HG02970 (cell line): ENCODE measurements around the gene CDA.

Source experiments
- ATAC-seq: cut with Tn5 transposase; IDR thresholded peaks from one replicate; pipeline ENCODE4 v1.9.1; 2021; ENCODE audit warnings: mild to moderate bottlenecking, moderate library complexity, moderate number of reproducible peaks; ENCODE audit not compliant: unreplicated experiment, low FRiP score

The CDA gene

GRCh38 chr1:20614131-20614579, 25.3 kb downstream of the CDA start:
- no peak for ATAC-seq

- no peak for ATAC-seq
Observed at GRCh38 chr1:20615946-20616846, 27.3 kb downstream of the CDA start.

GRCh38 chr1:20616847-20617487, 28.1 kb downstream of the CDA start:
- no peak for ATAC-seq

DNA sequence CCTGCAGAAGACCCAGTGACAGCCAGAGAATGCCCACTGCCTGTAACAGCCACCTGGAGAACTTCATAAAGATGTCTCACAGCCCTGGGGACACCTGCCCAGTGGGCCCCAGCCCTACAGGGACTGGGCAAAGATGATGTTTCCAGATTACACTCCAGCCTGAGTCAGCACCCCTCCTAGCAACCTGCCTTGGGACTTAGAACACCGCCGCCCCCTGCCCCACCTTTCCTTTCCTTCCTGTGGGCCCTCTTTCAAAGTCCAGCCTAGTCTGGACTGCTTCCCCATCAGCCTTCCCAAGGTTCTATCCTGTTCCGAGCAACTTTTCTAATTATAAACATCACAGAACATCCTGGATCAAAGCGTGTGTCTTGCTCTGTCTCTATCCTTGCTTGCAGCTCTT, 29.7 kb downstream of the CDA start:
- no peak for ATAC-seq

DNA sequence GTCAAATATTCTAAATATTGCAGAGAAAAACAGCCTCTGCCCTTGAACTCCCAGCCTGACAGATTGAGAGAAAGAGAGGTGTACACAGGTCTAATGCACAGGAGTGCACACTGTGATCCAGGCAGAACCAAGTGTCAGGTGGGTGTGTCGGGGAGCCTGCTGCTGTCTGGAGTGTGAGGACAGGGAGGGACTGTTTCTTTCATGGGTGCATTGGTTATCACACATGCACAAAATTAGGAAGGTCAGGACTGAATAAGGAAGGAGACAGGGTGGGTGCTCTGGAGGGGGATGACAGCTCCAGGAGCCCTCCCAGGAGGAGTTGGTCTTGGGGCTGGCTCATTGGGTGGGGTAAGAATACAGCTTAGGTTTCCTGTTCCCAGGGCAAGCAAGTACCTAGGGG, 31.1 kb downstream of the CDA start:
- ATAC-seq = no peak

DNA sequence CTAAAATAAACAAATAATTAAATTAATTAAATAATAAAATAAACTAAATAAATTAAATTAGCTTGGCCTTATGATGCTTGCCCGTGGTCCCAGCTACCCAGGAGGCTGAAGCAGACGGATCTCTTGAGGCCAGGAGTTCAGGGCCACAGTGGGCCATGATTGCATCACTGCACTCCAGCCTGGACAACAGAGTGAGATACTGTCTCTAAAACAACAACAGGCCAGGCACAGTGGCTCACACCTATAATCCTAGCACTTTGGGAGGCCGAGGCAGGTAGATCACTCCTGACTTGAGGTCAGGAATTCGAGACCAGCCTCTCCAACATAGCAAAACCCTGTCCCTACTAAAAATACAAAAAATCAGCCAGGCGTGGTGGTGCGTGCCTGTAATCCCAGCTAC, 32.1 kb downstream of the CDA start:
- ATAC-seq = no peak

DNA sequence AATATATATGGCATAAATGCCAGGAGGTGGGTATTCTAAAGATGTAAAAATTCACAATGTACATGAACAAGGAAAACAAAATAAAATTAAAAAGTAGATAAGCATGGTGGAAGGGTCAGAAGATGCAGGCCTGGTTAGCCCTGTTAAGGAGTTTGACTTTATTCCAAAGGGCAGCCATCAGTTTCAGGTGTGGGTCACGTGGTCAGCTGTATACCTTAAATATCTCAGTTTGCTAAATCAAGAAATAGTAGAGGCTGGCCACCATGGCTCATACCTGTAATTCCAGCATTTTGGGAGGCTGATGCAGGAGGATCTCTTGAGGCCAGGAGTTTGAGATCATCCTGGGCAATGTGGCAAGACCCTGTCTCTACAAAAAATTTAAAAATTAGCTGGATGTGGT, 35.8 kb downstream of the CDA start:
- ATAC-seq = no peak

DNA sequence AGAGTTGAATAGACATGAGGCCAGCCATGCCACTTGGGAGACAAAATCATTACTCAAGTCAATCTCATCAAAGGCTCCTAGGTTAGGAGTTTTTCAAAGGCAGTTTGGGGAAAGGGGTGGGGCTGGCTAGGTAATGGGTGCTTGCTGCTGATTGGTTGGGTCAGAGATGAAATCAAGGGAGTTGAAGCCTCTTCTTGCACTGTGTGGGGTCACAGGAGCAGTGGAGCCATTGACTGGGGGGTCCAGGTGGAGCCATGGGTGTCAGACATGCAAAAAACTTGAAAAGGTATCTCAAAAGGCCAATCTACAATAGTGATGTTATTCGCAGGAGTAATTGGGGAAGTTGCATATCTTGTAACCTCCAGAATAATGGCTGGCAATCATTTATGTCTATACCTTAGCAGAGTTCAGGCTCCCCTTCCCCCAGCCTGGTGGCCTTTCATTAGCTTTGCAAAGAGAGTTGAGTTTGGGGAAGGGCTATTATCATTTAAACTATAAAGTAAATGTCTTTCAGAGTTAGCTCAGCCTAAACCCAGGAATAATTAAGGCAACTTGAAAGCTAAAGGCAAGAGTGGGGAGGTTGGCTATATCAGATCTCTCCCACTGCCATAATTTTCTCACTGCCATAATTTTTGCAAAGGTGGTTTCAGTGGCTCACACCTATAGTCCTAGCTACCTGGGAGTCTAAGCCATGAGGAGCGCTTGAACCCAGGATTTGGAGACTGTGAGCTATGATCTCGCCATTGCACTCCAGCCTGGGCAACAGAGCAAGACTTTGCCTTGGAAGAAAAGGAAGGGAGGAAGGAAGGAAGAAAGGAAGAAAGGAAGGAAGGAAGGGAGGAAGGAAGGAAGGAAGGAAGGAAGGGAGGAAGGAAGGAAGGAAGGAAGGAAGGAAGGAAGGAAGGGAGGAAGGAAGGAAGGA, 36.5 kb downstream of the CDA start:
- no peak for ATAC-seq

GRCh38 chr1:20626098-20626427, 37.2 kb downstream of the CDA start:
- ATAC-seq = no peak

DNA sequence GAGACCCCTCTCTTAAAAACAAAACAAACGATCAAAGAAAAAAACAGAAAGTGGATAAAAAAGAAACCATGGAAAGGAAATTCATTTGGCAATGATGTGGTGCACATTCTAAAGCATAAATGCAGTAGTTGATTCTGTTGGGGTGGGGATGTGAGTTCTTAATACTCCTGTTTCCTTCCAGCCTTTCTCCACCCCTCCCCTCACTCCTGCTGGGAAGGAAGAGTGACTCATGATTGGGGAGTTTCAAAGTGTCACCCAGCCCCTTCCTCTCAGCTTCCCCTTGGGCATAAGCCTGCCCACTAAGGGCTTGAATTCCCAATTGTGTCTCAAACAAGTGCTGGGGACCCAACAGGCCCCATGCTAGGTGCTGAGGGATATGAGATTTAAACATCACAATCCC, 37.6 kb downstream of the CDA start:
- ATAC-seq = no peak

DNA sequence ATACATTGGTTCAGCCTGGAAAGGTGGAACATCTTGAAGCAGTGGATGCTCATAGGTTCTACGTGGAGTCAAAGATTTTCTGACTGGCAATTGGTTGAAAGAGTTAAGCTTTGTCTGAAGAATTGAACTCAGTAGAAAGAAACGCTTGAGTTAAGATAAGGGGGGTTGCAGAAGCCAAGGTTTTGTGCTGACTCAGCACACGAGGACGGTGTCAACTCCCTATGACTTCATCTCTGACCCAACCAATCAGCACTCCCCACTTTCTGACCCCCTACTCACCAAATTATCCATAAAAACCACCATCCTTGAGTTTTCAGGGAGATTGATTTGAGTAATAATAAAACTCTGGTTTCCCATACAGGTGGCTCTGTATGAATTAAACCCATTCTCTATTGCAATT, 41.8 kb downstream of the CDA start:
- no peak for ATAC-seq

GRCh38 chr1:20632386-20632785, 43.5 kb downstream of the CDA start:
- ATAC-seq = no peak

DNA sequence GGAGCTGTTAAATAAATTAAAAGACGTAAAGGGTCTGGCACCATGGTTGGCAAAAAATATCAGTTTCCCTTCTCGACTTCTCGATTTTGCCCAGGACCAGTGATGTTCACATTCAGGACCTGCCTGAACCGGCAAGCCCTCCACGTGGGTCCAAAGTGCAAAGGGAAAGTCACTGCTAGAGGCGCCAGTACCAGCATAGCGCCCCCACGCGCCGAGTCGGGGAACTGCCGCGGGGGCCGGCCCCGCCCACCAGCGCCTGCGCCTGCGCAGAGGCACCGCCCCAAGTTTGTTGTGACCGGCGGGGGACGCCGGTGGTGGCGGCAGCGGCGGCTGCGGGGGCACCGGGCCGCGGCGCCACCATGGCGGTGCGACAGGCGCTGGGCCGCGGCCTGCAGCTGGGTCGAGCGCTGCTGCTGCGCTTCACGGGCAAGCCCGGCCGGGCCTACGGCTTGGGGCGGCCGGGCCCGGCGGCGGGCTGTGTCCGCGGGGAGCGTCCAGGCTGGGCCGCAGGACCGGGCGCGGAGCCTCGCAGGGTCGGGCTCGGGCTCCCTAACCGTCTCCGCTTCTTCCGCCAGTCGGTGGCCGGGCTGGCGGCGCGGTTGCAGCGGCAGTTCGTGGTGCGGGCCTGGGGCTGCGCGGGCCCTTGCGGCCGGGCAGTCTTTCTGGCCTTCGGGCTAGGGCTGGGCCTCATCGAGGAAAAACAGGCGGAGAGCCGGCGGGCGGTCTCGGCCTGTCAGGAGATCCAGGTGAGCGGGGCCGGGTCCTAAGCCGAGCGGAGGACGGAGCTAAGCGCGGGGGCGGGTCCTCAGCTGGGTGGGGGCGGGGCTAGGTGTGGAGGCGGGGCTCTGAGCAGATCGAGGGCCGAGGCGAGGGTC, 44.5 kb downstream of the CDA start, which contains the start of gene PINK1:
TSS of gene PINK1 (plus strand) at position 269 of the 875 bp plus-strand sequence. CDS start at position 360, 91 bp downstream.
- ATAC-seq = peak; percentile 71

GRCh38 chr1:20634065-20634593, 45.2 kb downstream of the CDA start:
- no peak for ATAC-seq

DNA sequence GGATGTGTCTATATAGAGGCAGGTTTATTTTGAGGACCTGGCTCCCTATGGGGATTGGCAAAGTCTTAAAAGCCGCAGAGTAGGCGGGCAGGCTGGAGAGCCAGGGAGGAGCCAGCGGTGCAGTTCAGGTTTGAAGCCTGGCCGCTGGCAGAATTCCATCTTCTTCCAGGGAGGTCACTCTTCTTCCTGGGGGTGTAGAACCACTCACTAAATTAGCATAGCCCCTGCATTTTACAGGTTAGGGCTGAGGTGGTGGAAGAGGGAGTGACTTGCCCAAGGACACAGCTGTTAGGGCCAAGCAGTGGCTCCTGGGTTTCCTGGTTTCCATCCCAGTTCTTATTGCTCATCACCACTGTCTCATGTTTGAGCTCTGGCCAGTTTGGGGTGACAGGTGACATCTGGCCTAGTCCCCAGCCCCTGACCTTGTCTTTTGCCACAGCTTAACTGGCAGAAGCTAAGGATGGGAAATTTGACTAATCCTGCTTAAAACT, 45.7 kb downstream of the CDA start:
- ATAC-seq = no peak

- no peak for ATAC-seq
Observed at GRCh38 chr1:20636785-20637347, 48.0 kb downstream of the CDA start.

DNA sequence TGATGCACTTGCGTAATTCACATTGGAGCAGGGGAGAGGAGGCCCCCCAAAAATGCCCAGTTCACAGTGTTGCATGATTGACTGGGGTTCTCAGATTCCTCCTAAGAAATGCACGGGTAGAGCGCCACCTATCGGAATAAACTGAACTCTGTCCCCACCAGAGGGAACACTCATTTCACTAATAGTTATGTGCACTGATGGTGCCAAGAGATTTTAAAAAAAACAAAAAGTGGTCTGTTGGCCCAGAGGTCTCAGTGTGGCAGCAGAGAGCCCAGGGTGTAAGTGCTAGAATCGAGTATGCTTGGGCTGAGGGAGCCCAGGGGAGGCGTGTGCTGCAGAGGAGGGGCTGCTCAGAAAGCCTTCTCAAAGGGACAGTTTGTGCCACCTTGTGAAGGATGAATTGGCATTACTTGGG, 51.3 kb downstream of the CDA start:
- ATAC-seq = no peak

DNA sequence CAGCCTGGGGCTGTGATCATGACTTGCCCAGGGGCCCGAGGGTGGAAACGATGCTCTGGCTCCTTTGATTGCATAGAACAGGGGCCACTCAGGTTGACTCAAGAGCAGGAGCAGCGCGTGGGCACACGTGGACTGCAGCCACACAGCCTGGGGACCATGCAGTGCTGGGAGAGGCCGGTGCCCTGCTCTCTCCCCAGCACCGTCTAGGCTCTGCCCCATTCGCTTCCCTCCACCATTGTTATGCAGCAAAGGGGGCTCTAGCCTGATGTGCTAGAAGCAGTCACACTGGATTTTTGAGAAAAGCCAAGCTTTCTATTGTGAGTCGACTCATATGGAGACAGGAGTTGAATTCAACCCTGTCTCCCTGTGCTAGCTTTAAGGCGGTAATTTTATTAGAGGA, 53.1 kb downstream of the CDA start:
- no peak for ATAC-seq

- no peak for ATAC-seq
Observed at GRCh38 chr1:20643080-20643479, 54.2 kb downstream of the CDA start.
